GM23338 (cell line): ENCODE data around the gene UROS. TPM values are rescaled to one million over a fixed set of nuclear protein-coding genes. Genes with fewer than 3 reads are reported as not detected.

Experiments used
- ATAC-seq: fragments of 200-7000 bp; cut with Tn5 transposase; 3 replicates; pipeline ENCODE4 v1.9.1; 2020
- DNase-seq: peaks from one replicate; pipeline ENCODE4 v3.0.0-alpha.2; 2015; ENCODE audit warnings: low spot score
- H2AFZ ChIP-seq: fragments of 200-600 bp; sonication (generic); 2 replicates; pipeline ENCODE4 v1.8.0; 2016; ENCODE audit warnings: antibody characterized with exemption, mild to moderate bottlenecking, moderate library complexity
- H3F3A ChIP-seq: fragments of 200-600 bp; sonication (generic); replicated peaks from 2 replicates; pipeline ENCODE4 v1.8.0; 2017; ENCODE audit warnings: antibody characterized with exemption, mixed run types, low read depth
- H3K27ac ChIP-seq: fragments of 200-600 bp; sonication (generic); 2 replicates; pipeline ENCODE4 v1.6.1; 2016; ENCODE audit warnings: low read depth
- H3K27me3 ChIP-seq: fragments of 200-600 bp; sonication (generic); 2 replicates; pipeline ENCODE4 v1.8.0; 2016; ENCODE audit warnings: mild to moderate bottlenecking, mixed run types, moderate library complexity; ENCODE audit not compliant: insufficient read depth
- H3K36me3 ChIP-seq: fragments of 200-600 bp; sonication (generic); 2 replicates; pipeline ENCODE4 v1.8.0; 2016; ENCODE audit warnings: mild to moderate bottlenecking; ENCODE audit not compliant: insufficient read depth
- H3K4me1 ChIP-seq: fragments of 200-600 bp; sonication (generic); 2 replicates; pipeline ENCODE4 v1.8.0; 2016; ENCODE audit warnings: mild to moderate bottlenecking, moderate library complexity; ENCODE audit not compliant: insufficient read depth
- H3K4me2 ChIP-seq: fragments of 200-600 bp; sonication (generic); 2 replicates; pipeline ENCODE4 v1.7.1; 2017; ENCODE audit warnings: mixed run types
- H3K4me3 ChIP-seq: fragments of 200-600 bp; sonication (generic); 2 replicates; pipeline ENCODE4 v1.6.1; 2016; ENCODE audit warnings: mixed run types
- H3K79me2 ChIP-seq: fragments of 200-600 bp; sonication (generic); replicated peaks from 2 replicates; pipeline ENCODE4 v1.8.0; 2017; ENCODE audit warnings: mild to moderate bottlenecking; ENCODE audit not compliant: insufficient read depth
- H3K9me2 ChIP-seq: fragments of 200-600 bp; sonication (generic); 2 replicates; pipeline ENCODE4 v1.8.0; 2017; ENCODE audit not compliant: insufficient read depth
- H4K20me1 ChIP-seq: fragments of 200-600 bp; sonication (generic); replicated peaks from 2 replicates; pipeline ENCODE4 v1.8.0; 2017; ENCODE audit warnings: mild to moderate bottlenecking; ENCODE audit not compliant: insufficient read depth
- H3K27ac Mint-ChIP-seq: 2 replicates; pipeline ENCODE4 v1.8.0; 2020; ENCODE audit warnings: inconsistent platforms, mild to moderate bottlenecking, moderate library complexity, mixed read lengths
- H3K27me3 Mint-ChIP-seq: 3 replicates; pipeline ENCODE4 v1.8.0; 2022; ENCODE audit warnings: low read depth, mild to moderate bottlenecking, moderate library complexity, mixed read lengths, inconsistent platforms; ENCODE audit not compliant: insufficient read depth, poor library complexity
- H3K36me3 Mint-ChIP-seq: 3 replicates; pipeline ENCODE4 v1.8.0; 2021; ENCODE audit warnings: low read depth, mild to moderate bottlenecking, inconsistent platforms, moderate library complexity, mixed read lengths
- H3K4me1 Mint-ChIP-seq: 3 replicates; pipeline ENCODE4 v1.8.0; 2020; ENCODE audit warnings: mild to moderate bottlenecking, inconsistent platforms, mixed read lengths
- H3K4me3 Mint-ChIP-seq: 3 replicates; pipeline ENCODE4 v1.8.0; 2021; ENCODE audit warnings: moderate library complexity, mild to moderate bottlenecking, inconsistent platforms, mixed read lengths
- H3K9me3 Mint-ChIP-seq: 3 replicates; pipeline ENCODE4 v1.8.0; 2020; ENCODE audit warnings: moderate library complexity, mild to moderate bottlenecking, inconsistent platforms, mixed read lengths
- CREB1 ChIP-seq: fragments of 250-450 bp; sonication (Bioruptor Pico); IDR thresholded peaks from 2 replicates; pipeline ENCODE4 v1.5.0; 2020; ENCODE audit warnings: low read depth, mild to moderate bottlenecking, moderate library complexity
- CTCF ChIP-seq, 2 experiments: fragments of 200-600 bp in 1 of 2; sonication (generic) in 1 of 2; conservative IDR thresholded peaks; 2 replicates each; pipeline versions ENCODE4 v1.5.1 to v1.6.1; 2016 to 2017; ENCODE audit warnings: antibody characterized with exemption in 2 of 2, low read depth in 2 of 2, mild to moderate bottlenecking in 2 of 2, moderate library complexity in 1 of 2
- ETS1 ChIP-seq: IDR thresholded peaks from 2 replicates; pipeline ENCODE4 v1.6.1; 2016; ENCODE audit warnings: antibody characterized with exemption
- EZH2 ChIP-seq: fragments of 200-600 bp; sonication (generic); IDR thresholded peaks from one replicate; pipeline ENCODE4 v1.8.0; 2017; ENCODE audit warnings: antibody characterized with exemption, mild to moderate bottlenecking, low read depth; ENCODE audit not compliant: unreplicated experiment
- EZH2phosphoT487 ChIP-seq: fragments of 200-600 bp; sonication (generic); IDR thresholded peaks from one replicate; pipeline ENCODE4 v1.8.1; 2018; ENCODE audit warnings: antibody characterized with exemption; ENCODE audit not compliant: unreplicated experiment
- JUNB ChIP-seq: IDR thresholded peaks from one replicate; pipeline ENCODE4 v1.6.1; 2016; ENCODE audit warnings: antibody characterized with exemption; ENCODE audit not compliant: unreplicated experiment
- NANOG ChIP-seq: IDR thresholded peaks from 2 replicates; pipeline ENCODE4 v1.6.1; 2016; ENCODE audit warnings: antibody characterized with exemption, borderline replicate concordance
- POLR2AphosphoS5 ChIP-seq: IDR thresholded peaks from 2 replicates; pipeline ENCODE4 v1.6.1; 2016; ENCODE audit warnings: antibody characterized with exemption, low read depth
- STAT1 ChIP-seq: IDR thresholded peaks from one replicate; pipeline ENCODE4 v1.6.1; 2016; ENCODE audit warnings: antibody characterized with exemption; ENCODE audit not compliant: unreplicated experiment
- ZNF114 ChIP-seq: fragments of 250-450 bp; sonication (Bioruptor Pico); IDR thresholded peaks from 2 replicates; pipeline ENCODE4 v1.5.0; 2020; ENCODE audit warnings: mild to moderate bottlenecking, moderate library complexity
- ZNF331 ChIP-seq: fragments of 250-450 bp; sonication (Bioruptor Pico); IDR thresholded peaks from 2 replicates; pipeline ENCODE4 v1.5.0; 2020; ENCODE audit warnings: low read depth, mild to moderate bottlenecking, moderate library complexity
- polyA plus RNA-seq: library from polyadenylated mRNA; unstranded; fragments of >200 nt; fragmentation: Nextera tagmentation; extraction: Ambion mirVana; gene quantifications from 2 replicates; pipeline ENCODE4 v1.2.1, GENCODE V29; 2016
- total RNA-seq: library from RNA; depleted of rRNA; stranded (reverse); fragments of >200 nt; shearing (Covaris generic); gene quantifications from 2 replicates; pipeline ENCODE4 v1.2.3, GENCODE V29; 2014
- TF ChIP-seq, protein P1 (sequence below): IDR thresholded peaks from one replicate; pipeline ENCODE4 v1.6.1; 2018; ENCODE audit warnings: antibody characterized with exemption; ENCODE audit not compliant: unreplicated experiment
- TF ChIP-seq, protein P2 (sequence below): fragments of 250-450 bp; sonication (Bioruptor Pico); IDR thresholded peaks from 2 replicates; pipeline ENCODE4 v1.5.0; 2020; ENCODE audit warnings: mild to moderate bottlenecking, moderate library complexity

The UROS gene
- total and polyA plus RNA-seq, 2 experiments from 2014 or later, result 41.3 to 43.4 TPM

DNA sequence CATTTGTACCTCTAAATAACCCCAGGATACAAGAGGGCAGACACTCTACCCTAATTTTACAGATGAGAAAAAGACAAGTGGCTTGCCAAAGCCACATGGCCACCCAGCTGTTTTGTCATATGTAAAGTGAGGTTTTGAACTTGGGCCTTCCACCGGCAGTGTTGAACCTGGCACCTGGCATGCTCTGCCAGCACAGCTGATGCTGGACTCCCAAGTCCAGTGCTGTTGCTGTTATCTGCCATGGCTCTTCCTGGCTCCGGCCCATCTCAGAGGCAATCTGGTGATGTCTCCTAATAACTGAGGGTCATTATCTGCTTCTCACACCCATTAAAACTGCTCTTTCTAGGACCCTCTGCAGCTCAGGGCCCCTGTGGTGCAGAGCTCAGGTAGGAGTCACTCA lies 25.3 kb upstream of the UROS start:
- no peak for ATAC-seq
- peaks cover 5% of the 10 kb centered on the region for H3K27me3 Mint-ChIP-seq
- Histone ChIP-seq H3K4me3 (no peak overlapping the region), H3K27me3 (no peaks in the 10 kb centered on the region), H3K27ac (no peak overlapping the region), H3K9me2 (no peaks in the 10 kb centered on the region), H3K36me3 (peaks cover 4% of the 10 kb centered on the region; the same call in 1 of the 2 replicates), H3K4me2 (no peak overlapping the region), H3F3A (no peaks in the 10 kb centered on the region), H3K79me2 (no peaks in the 10 kb centered on the region), H2AFZ (no peak overlapping the region), H4K20me1 (no peaks in the 10 kb centered on the region; the same call in 1 of the 2 replicates), H3K4me1 (no peaks in the 10 kb centered on the region)
- H3K4me1 Mint-ChIP-seq, result no peaks in the 10 kb centered on the region
- DNase-seq, result no peak
- no peak overlapping the region for H3K4me3 Mint-ChIP-seq
- no peak overlapping the region for H3K27ac Mint-ChIP-seq
- peaks cover 27% of the 10 kb centered on the region for H3K36me3 Mint-ChIP-seq
- peaks cover 2% of the 10 kb centered on the region; the same call in 2 of the 3 replicates for H3K9me3 Mint-ChIP-seq
- TF ChIP-seq CREB1, result no peak
- TF ChIP-seq, protein P1, sequence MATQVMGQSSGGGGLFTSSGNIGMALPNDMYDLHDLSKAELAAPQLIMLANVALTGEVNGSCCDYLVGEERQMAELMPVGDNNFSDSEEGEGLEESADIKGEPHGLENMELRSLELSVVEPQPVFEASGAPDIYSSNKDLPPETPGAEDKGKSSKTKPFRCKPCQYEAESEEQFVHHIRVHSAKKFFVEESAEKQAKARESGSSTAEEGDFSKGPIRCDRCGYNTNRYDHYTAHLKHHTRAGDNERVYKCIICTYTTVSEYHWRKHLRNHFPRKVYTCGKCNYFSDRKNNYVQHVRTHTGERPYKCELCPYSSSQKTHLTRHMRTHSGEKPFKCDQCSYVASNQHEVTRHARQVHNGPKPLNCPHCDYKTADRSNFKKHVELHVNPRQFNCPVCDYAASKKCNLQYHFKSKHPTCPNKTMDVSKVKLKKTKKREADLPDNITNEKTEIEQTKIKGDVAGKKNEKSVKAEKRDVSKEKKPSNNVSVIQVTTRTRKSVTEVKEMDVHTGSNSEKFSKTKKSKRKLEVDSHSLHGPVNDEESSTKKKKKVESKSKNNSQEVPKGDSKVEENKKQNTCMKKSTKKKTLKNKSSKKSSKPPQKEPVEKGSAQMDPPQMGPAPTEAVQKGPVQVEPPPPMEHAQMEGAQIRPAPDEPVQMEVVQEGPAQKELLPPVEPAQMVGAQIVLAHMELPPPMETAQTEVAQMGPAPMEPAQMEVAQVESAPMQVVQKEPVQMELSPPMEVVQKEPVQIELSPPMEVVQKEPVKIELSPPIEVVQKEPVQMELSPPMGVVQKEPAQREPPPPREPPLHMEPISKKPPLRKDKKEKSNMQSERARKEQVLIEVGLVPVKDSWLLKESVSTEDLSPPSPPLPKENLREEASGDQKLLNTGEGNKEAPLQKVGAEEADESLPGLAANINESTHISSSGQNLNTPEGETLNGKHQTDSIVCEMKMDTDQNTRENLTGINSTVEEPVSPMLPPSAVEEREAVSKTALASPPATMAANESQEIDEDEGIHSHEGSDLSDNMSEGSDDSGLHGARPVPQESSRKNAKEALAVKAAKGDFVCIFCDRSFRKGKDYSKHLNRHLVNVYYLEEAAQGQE, result no peak
- TF ChIP-seq JUNB, result no peak
- TF ChIP-seq ZNF331 (CRISPR knock-in tag), result no peak
- no peak for TF ChIP-seq EZH2
- no peak for TF ChIP-seq ZNF114 (CRISPR knock-in tag)
- no peak for TF ChIP-seq NANOG
- no peak for TF ChIP-seq STAT1
- no peak for TF ChIP-seq ETS1
- TF ChIP-seq CTCF (conservative IDR thresholded peaks at IDR 0.05; ENCODE audit: low read depth in 2 of 2), result no peak
- TF ChIP-seq, protein P2, sequence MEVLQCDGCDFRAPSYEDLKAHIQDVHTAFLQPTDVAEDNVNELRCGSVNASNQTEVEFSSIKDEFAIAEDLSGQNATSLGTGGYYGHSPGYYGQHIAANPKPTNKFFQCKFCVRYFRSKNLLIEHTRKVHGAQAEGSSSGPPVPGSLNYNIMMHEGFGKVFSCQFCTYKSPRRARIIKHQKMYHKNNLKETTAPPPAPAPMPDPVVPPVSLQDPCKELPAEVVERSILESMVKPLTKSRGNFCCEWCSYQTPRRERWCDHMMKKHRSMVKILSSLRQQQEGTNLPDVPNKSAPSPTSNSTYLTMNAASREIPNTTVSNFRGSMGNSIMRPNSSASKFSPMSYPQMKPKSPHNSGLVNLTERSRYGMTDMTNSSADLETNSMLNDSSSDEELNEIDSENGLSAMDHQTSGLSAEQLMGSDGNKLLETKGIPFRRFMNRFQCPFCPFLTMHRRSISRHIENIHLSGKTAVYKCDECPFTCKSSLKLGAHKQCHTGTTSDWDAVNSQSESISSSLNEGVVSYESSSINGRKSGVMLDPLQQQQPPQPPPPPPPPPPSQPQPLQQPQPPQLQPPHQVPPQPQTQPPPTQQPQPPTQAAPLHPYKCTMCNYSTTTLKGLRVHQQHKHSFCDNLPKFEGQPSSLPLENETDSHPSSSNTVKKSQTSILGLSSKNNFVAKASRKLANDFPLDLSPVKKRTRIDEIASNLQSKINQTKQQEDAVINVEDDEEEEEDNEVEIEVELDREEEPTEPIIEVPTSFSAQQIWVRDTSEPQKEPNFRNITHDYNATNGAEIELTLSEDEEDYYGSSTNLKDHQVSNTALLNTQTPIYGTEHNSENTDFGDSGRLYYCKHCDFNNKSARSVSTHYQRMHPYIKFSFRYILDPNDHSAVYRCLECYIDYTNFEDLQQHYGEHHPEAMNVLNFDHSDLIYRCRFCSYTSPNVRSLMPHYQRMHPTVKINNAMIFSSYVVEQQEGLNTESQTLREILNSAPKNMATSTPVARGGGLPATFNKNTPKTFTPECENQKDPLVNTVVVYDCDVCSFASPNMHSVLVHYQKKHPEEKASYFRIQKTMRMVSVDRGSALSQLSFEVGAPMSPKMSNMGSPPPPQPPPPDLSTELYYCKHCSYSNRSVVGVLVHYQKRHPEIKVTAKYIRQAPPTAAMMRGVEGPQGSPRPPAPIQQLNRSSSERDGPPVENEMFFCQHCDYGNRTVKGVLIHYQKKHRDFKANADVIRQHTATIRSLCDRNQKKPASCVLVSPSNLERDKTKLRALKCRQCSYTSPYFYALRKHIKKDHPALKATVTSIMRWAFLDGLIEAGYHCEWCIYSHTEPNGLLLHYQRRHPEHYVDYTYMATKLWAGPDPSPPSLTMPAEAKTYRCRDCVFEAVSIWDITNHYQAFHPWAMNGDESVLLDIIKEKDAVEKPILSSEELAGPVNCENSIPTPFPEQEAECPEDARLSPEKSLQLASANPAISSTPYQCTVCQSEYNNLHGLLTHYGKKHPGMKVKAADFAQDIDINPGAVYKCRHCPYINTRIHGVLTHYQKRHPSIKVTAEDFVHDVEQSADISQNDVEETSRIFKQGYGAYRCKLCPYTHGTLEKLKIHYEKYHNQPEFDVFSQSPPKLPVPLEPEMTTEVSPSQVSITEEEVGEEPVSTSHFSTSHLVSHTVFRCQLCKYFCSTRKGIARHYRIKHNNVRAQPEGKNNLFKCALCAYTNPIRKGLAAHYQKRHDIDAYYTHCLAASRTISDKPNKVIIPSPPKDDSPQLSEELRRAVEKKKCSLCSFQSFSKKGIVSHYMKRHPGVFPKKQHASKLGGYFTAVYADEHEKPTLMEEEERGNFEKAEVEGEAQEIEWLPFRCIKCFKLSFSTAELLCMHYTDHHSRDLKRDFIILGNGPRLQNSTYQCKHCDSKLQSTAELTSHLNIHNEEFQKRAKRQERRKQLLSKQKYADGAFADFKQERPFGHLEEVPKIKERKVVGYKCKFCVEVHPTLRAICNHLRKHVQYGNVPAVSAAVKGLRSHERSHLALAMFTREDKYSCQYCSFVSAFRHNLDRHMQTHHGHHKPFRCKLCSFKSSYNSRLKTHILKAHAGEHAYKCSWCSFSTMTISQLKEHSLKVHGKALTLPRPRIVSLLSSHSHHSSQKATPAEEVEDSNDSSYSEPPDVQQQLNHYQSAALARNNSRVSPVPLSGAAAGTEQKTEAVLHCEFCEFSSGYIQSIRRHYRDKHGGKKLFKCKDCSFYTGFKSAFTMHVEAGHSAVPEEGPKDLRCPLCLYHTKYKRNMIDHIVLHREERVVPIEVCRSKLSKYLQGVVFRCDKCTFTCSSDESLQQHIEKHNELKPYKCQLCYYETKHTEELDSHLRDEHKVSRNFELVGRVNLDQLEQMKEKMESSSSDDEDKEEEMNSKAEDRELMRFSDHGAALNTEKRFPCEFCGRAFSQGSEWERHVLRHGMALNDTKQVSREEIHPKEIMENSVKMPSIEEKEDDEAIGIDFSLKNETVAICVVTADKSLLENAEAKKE, result no peak
- no peak for TF ChIP-seq EZH2phosphoT487
- TF ChIP-seq POLR2AphosphoS5, result no peak
